ENCODE results near the gene GALNT2. TPM values are rescaled to one million over a fixed set of nuclear protein-coding genes. Genes with fewer than 3 reads are reported as not detected.

The GALNT2 gene
- total and polyA plus RNA-seq, 2 of the 4 experiments (the other 2 are of a cell fraction), result 50.4 to 189 TPM

- dilution Hi-C loops (cut with HindIII; ENCODE audit: low sequenced_read_pairs, unreplicated experiment), result no loop called here
- Histone ChIP-seq H3K79me1 (ENCODE audit: low read depth in 1 of 2, low read length in 2 of 2) (peaks cover 53 to 63% of the 10 kb centered on the region in 2 experiments), H2BK20ac (ENCODE audit: low read depth, low read length) (no peak overlapping the region), H3K14ac (replicated peaks; ENCODE audit: low read depth, low read length) (no peak overlapping the region), H3K9ac (ENCODE audit: low read depth, low read length) (no peak overlapping the region), H2AK5ac (ENCODE audit: low read depth, low read length) (no peak overlapping the region), H3K36me3 (ENCODE audit: control insufficient read depth, insufficient read depth, low read length) (peaks cover 5% of the 10 kb centered on the region; the same call in 1 of the 2 replicates), H3K4ac (ENCODE audit: low read depth, low read length) (no peak overlapping the region), H4K20me1 (ENCODE audit: insufficient read depth, low read length) (peaks cover 3% of the 10 kb centered on the region; the same call in 1 of the 2 replicates), H3K56ac (ENCODE audit: extremely low read depth, insufficient read depth, low read length) (no peak overlapping the region), H3K4me3 (ENCODE audit: insufficient read depth, low read depth, low read length) (no peak overlapping the region), H3K23ac (ENCODE audit: low read depth, low read length) (no peak overlapping the region), H2BK120ac (ENCODE audit: low read depth, low read length) (no peak overlapping the region), H3K18ac (ENCODE audit: low read depth, low read length) (no peak overlapping the region), H3K27ac (ENCODE audit: insufficient read depth, low read length) (no peak overlapping the region), H4K91ac (ENCODE audit: insufficient read depth, low read depth, low read length) (no peak overlapping the region), H2BK5ac (ENCODE audit: low read depth, low read length, poor library complexity, severe bottlenecking) (no peak overlapping the region), H2AK9ac (replicated peaks; ENCODE audit: low read depth, low read length, poor library complexity) (no peak overlapping the region), H2AFZ (replicated peaks; ENCODE audit: low read length, poor library complexity) (no peak overlapping the region), H3K4me2 (ENCODE audit: low read depth, low read length) (no peak overlapping the region), H3K9me3 (ENCODE audit: control insufficient read depth, insufficient read depth, low read length) (no peaks in the 10 kb centered on the region), H2BK15ac (ENCODE audit: low read depth, low read length) (no peak overlapping the region), H3K27me3 (ENCODE audit: control insufficient read depth, insufficient read depth, low read length) (no peaks in the 10 kb centered on the region), H3K9me1 (ENCODE audit: insufficient read depth, low read length) (peaks cover 15% of the 10 kb centered on the region), H4K8ac (ENCODE audit: low read depth in 2 of 2, low read length in 2 of 2) (no peak overlapping the region), H4K5ac (ENCODE audit: low read depth, low read length) (no peak overlapping the region), H3K4me1 (ENCODE audit: control insufficient read depth, insufficient read depth, low read length) (peaks cover 14% of the 10 kb centered on the region)
- DNase-seq, result no peak
- WGBS, 2 experiments (ENCODE audit: extremely low coverage in 2 of 2, insufficient read length in 1 of 2), result 100% methylated on average over 2 of the region's 8 CpGs; no CpG with 5 or more reads in 1 of the 2 experiments
- ChIA-PET POLR2A (ENCODE audit: unreplicated experiment) (no interaction called here), CTCF (no interaction called here)
- intact Hi-C loops (cut with micrococcal nuclease), result no loop called here
- BruUV-seq (replicated peaks), result no TSS peak
- TF ChIP-seq NFE2L2 (IDR thresholded peaks at IDR 0.05; ENCODE audit: low read depth, low read length) (no peak), CEBPB (IDR thresholded peaks at IDR 0.05; ENCODE audit: low read depth, low read length) (no peak)
- no peak for ATAC-seq (ENCODE audit: low read depth)
- in situ Hi-C loops (cut with MboI; ENCODE audit: low sequenced_read_pairs), result loop anchor here (25.0 kb wide), 1 partner anchor 764 kb away; the partner anchor contains the start of gene C1orf198
Measured at GRCh38 chr1:230098723-230099122, 31.7 kb downstream of the GALNT2 start.

Measured in IMR-90 (cell line).